Bone marrow (tissue), 2 donors: ENCODE measurements around the gene CTRB2.

Experiments used
- DNase-seq, 2 donors: peaks; one replicate each; lab custom pipeline; 2025; lab: John Stamatoyannopoulos, UW

CTRB2 gene

GRCh38 chr16:75206749-75207451, at the start of gene CTRB2:
Gene CTRB2, minus strand, starts transcription at chr16:75207161. Its CDS starts 20 bp downstream, at chr16:75207141.
- no peak for DNase-seq

- no peak for DNase-seq
Measured at GRCh38 chr16:75256059-75256571, 49.2 kb upstream of the CTRB2 start.

GRCh38 chr16:75254359-75254837, 47.4 kb upstream of the CTRB2 start:
- no peak for DNase-seq

- DNase-seq, result no peak
Measured at GRCh38 chr16:75252946-75253911, 46.3 kb upstream of the CTRB2 start.

- DNase-seq, result no peak
Measured at GRCh38 chr16:75252049-75252864, 45.3 kb upstream of the CTRB2 start.

- DNase-seq, result no peak
Measured at GRCh38 chr16:75251280-75252048, 44.5 kb upstream of the CTRB2 start, which contains the start of gene BCAR1. Gene BCAR1, minus strand, starts transcription at chr16:75251624. Its CDS starts 142 bp downstream, at chr16:75251482.

- no peak for DNase-seq
Measured at GRCh38 chr16:75250809-75251279, 43.9 kb upstream of the CTRB2 start.

- no peak for DNase-seq
Measured at GRCh38 chr16:75250089-75250808, 43.3 kb upstream of the CTRB2 start.

GRCh38 chr16:75249441-75249840, 42.5 kb upstream of the CTRB2 start:
- no peak for DNase-seq

- DNase-seq, result no peak
Measured at GRCh38 chr16:75248536-75249380, 41.8 kb upstream of the CTRB2 start.

- no peak for DNase-seq
Measured at GRCh38 chr16:75248142-75248535, 41.2 kb upstream of the CTRB2 start.

- DNase-seq, result no peak
Measured at GRCh38 chr16:75247249-75247648, 40.3 kb upstream of the CTRB2 start.

GRCh38 chr16:75246504-75247205, 39.7 kb upstream of the CTRB2 start:
- DNase-seq, result no peak

- DNase-seq, result no peak
Measured at GRCh38 chr16:75244844-75245758, 38.1 kb upstream of the CTRB2 start.

- no peak for DNase-seq
Measured at GRCh38 chr16:75244225-75244809, 37.4 kb upstream of the CTRB2 start.

- DNase-seq, result no peak
Measured at GRCh38 chr16:75243667-75244224, 36.8 kb upstream of the CTRB2 start.
